Globus pallidus (tissue), 1 donor: ENCODE data around the gene GALNTL6.
A peak's percentile ranks its signal among the peaks of the same experiment; 100 is the strongest.

Experiments
- DNase-seq: peaks from one replicate; pipeline ENCODE4 v3.0.0-alpha.2; 2015; ENCODE audit warnings: low spot score

GALNTL6 gene

GRCh38 chr4:171812665-171813525 lies at the start of gene GALNTL6:
GALNTL6 (plus strand) TSS chr4:171813404.
- DNase-seq: no peak

GRCh38 chr4:171765514-171765913 lies 47.7 kb upstream of the GALNTL6 start:
- no peak for DNase-seq

- no peak for DNase-seq
Measured at GRCh38 chr4:171774642-171775190, 38.5 kb upstream of the GALNTL6 start.

- no peak for DNase-seq
Measured at GRCh38 chr4:171779301-171779700, 33.9 kb upstream of the GALNTL6 start.

- no peak for DNase-seq
Measured at GRCh38 chr4:171785388-171785787, 27.8 kb upstream of the GALNTL6 start.

- DNase-seq: no peak
Measured at GRCh38 chr4:171793723-171794122, 19.5 kb upstream of the GALNTL6 start.

GRCh38 chr4:171794528-171794927 lies 18.7 kb upstream of the GALNTL6 start:
- DNase-seq: no peak

GRCh38 chr4:171809854-171810253 lies 3.4 kb upstream of the GALNTL6 start:
- no peak for DNase-seq

GRCh38 chr4:171812333-171812664 lies 905 bp upstream of the GALNTL6 start:
- DNase-seq: no peak

- no peak for DNase-seq
Measured at GRCh38 chr4:171813526-171814250, 484 bp downstream of the GALNTL6 start.

- no peak for DNase-seq
Measured at GRCh38 chr4:171814545-171814944, 1.3 kb downstream of the GALNTL6 start.

GRCh38 chr4:171817026-171817425 lies 3.8 kb downstream of the GALNTL6 start:
- no peak for DNase-seq

- no peak for DNase-seq
Measured at GRCh38 chr4:171834640-171835039, 21.4 kb downstream of the GALNTL6 start.

- DNase-seq: no peak
Measured at GRCh38 chr4:171843456-171843855, 30.3 kb downstream of the GALNTL6 start.

GRCh38 chr4:171846232-171846631 lies 33.0 kb downstream of the GALNTL6 start:
- DNase-seq: peak; percentile 4

- no peak for DNase-seq
Measured at GRCh38 chr4:171846893-171847292, 33.7 kb downstream of the GALNTL6 start.

- no peak for DNase-seq
Measured at GRCh38 chr4:171847751-171848150, 34.5 kb downstream of the GALNTL6 start.

GRCh38 chr4:171849686-171850222 lies 36.5 kb downstream of the GALNTL6 start:
- no peak for DNase-seq

GRCh38 chr4:171851295-171851694 lies 38.1 kb downstream of the GALNTL6 start:
- no peak for DNase-seq

GRCh38 chr4:171857302-171858012 lies 44.3 kb downstream of the GALNTL6 start:
- no peak for DNase-seq

GRCh38 chr4:171875291-171875690 lies 62.1 kb downstream of the GALNTL6 start:
- DNase-seq: no peak

GRCh38 chr4:171876636-171877035 lies 63.4 kb downstream of the GALNTL6 start:
- DNase-seq: no peak
